Retinal pigment epithelial cell (primary cell): ENCODE measurements around the gene RBBP5.

Experiments
- DNase-seq: peaks from one replicate; pipeline ENCODE4 v3.0.0-alpha.2; 2010; ENCODE audit warnings: low read depth
- H3K4me3 ChIP-seq: 2 replicates; pipeline ENCODE4 v1.5.1; 2011; ENCODE audit warnings: mild to moderate bottlenecking, low read length, control low read depth, moderate library complexity
- TF ChIP-seq, protein P1 (sequence below): conservative IDR thresholded peaks from 2 replicates; pipeline ENCODE4 v1.5.1; 2011; ENCODE audit warnings: low read depth, low read length, control low read depth, inconsistent platforms

RBBP5 gene

DNA sequence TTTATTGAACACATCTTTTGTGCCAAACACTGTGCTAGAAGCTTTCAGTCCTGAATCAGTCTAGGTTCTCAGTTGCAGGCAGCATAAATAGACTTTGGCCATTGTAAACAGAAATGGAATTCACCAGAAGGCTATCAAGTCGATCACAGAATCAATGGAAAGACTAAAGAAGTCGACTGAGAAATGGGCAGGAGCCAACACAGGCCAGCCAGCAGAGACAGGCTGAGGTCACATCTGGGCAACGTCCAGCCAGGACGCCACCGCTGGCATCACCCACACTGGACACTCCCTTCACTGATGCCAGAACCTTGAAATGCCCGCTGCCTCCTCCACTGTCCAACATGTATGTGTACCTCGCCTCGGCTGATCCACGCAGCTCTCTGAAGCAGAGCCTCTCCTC lies 84.2 kb downstream of the RBBP5 start:
- no peak overlapping the region for H3K4me3 ChIP-seq
- TF ChIP-seq, protein P1, sequence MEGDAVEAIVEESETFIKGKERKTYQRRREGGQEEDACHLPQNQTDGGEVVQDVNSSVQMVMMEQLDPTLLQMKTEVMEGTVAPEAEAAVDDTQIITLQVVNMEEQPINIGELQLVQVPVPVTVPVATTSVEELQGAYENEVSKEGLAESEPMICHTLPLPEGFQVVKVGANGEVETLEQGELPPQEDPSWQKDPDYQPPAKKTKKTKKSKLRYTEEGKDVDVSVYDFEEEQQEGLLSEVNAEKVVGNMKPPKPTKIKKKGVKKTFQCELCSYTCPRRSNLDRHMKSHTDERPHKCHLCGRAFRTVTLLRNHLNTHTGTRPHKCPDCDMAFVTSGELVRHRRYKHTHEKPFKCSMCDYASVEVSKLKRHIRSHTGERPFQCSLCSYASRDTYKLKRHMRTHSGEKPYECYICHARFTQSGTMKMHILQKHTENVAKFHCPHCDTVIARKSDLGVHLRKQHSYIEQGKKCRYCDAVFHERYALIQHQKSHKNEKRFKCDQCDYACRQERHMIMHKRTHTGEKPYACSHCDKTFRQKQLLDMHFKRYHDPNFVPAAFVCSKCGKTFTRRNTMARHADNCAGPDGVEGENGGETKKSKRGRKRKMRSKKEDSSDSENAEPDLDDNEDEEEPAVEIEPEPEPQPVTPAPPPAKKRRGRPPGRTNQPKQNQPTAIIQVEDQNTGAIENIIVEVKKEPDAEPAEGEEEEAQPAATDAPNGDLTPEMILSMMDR: no peak
- DNase-seq: no peak
